ENCODE data around the gene SHISAL2A. TPM values are rescaled to one million over a fixed set of nuclear protein-coding genes. Genes with fewer than 3 reads are reported as not detected.

SHISAL2A gene
- total RNA-seq, 1 donor from 2014 or later: not detected

DNA sequence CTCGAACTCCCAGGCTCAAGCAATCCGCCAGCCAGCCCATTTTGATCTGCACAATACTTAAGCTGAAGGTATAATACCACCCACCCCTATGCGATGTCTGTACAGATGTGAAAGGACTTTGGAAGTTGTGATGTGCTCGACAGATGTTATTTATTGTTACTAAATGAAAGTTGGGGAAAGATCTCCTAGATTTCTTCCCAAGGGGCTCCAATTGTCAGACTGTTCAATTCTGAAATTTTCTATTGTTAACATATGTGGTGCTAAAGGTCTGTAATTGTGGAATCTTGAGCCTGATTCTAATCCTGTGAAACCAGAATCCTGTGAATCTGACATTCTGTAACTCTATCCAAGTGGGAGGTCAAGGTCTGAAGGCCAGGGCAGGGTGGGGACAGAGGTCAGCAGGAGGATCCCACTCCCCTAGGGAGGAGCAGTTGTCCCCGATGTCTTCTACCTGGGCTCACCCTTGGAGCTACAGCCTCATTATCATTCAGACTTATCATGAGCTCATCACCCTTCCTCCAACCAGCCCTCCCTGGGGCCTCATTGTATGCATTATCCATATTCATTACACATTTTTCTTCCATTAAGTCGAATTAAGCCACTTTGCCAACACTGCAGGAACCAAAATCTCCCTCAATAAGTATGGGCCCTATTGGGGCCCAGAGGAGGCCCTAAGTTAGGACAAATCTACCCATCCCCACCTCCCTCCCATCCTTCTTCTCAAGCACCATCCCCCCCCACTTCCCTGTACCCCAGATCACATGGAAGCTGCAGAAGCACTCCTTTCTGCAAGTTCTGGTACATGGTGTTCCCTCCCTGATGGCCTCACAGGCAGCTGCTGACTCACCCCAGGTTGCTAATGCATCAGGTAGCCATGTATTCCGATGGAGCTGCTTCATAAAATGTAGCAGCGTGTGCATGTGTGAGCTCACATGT, 32.3 kb downstream of the SHISAL2A start:
- no peak overlapping the region for H3K4me3 ChIP-seq (ENCODE audit: low read depth, low read length)
- H3K27me3 ChIP-seq (ENCODE audit: control insufficient read depth, insufficient read depth, low read length): no peaks in the 10 kb centered on the region
- H3K36me3 ChIP-seq (ENCODE audit: control insufficient read depth, insufficient read depth, low read length): no peaks in the 10 kb centered on the region
- no peak for DNase-seq (ENCODE audit: low read depth)
- TF ChIP-seq, protein P1, sequence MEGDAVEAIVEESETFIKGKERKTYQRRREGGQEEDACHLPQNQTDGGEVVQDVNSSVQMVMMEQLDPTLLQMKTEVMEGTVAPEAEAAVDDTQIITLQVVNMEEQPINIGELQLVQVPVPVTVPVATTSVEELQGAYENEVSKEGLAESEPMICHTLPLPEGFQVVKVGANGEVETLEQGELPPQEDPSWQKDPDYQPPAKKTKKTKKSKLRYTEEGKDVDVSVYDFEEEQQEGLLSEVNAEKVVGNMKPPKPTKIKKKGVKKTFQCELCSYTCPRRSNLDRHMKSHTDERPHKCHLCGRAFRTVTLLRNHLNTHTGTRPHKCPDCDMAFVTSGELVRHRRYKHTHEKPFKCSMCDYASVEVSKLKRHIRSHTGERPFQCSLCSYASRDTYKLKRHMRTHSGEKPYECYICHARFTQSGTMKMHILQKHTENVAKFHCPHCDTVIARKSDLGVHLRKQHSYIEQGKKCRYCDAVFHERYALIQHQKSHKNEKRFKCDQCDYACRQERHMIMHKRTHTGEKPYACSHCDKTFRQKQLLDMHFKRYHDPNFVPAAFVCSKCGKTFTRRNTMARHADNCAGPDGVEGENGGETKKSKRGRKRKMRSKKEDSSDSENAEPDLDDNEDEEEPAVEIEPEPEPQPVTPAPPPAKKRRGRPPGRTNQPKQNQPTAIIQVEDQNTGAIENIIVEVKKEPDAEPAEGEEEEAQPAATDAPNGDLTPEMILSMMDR (IDR thresholded peaks at IDR 0.05; ENCODE audit: insufficient read depth, low read length, poor library complexity, severe bottlenecking): no peak

DNA sequence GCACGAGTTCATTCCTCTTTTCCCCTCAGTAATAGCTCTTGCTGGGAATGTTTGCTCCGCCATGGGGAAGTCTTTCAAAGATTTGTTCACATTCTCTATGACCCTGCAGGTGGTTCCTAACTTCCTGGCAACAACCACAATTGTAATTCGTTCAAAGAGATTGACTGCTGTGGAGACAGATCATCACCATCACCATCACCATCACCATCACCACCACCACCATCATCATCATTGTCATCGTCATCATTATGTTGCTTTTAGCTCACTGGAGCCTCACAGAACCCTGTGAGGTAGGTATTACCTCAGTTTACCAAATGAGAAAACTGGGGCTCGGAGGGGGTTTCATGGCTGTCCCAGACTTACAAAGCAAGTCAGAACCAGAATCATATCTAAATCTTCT, 34.3 kb downstream of the SHISAL2A start:
- no peaks in the 10 kb centered on the region for H3K36me3 ChIP-seq (ENCODE audit: control insufficient read depth, insufficient read depth, low read length)
- TF ChIP-seq, protein P1 (IDR thresholded peaks at IDR 0.05; ENCODE audit: insufficient read depth, low read length, poor library complexity, severe bottlenecking): no peak
- H3K27me3 ChIP-seq (ENCODE audit: control insufficient read depth, insufficient read depth, low read length): no peaks in the 10 kb centered on the region
- H3K4me3 ChIP-seq (ENCODE audit: low read depth, low read length): no peak overlapping the region
- DNase-seq (ENCODE audit: low read depth): no peak

DNA sequence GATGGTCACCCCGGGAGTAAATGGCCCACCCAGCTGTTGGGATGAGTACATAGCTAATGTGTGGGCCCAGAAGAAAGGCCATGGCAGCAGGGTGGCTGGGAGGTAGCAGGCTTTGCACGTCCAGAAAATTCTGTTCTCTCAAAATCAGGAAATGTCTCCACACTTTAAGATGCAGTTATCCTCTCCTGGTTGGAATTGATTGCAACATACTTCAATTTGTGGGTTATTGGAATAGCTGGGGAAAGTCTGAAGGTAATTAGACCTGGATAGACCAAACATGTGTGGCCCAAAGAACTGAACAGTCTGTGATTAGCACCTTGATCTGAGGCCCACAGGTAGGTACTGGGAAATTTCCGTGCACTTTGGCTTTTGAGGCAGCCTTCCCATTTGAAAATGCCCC, 35.0 kb downstream of the SHISAL2A start:
- no peaks in the 10 kb centered on the region for H3K36me3 ChIP-seq (ENCODE audit: control insufficient read depth, insufficient read depth, low read length)

DNA sequence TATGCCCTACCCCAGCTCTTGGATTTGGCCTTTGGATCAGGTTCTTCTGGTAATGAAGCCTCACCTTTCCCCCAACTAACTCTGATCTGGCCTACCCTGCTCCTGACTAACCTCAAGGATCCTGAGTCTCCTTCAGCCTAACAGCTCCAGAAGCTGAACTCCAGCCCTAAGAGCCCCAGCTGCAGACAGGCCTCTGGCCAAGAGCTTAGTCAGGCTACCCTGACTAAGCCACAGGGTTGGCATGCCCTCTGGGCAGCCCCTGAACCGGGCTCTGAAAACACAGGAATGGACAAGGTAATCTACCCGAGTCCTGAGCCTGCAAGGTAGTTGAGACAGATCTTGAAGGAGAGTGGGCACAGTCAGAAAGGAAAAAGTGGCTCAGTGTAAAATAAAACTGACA, 35.7 kb downstream of the SHISAL2A start:
- DNase-seq (ENCODE audit: low read depth): no peak
- TF ChIP-seq, protein P1 (IDR thresholded peaks at IDR 0.05; ENCODE audit: insufficient read depth, low read length, poor library complexity, severe bottlenecking): no peak
- Histone ChIP-seq H3K27me3 (ENCODE audit: control insufficient read depth, insufficient read depth, low read length) (no peaks in the 10 kb centered on the region), H3K36me3 (ENCODE audit: control insufficient read depth, insufficient read depth, low read length) (no peaks in the 10 kb centered on the region), H3K4me3 (ENCODE audit: low read depth, low read length) (no peak overlapping the region)

More for the DNA sequence above, 35.0 kb downstream of the SHISAL2A start:
- Histone ChIP-seq H3K4me3 (ENCODE audit: low read depth, low read length) (no peak overlapping the region), H3K27me3 (ENCODE audit: control insufficient read depth, insufficient read depth, low read length) (no peaks in the 10 kb centered on the region)
- TF ChIP-seq, protein P1 (IDR thresholded peaks at IDR 0.05; ENCODE audit: insufficient read depth, low read length, poor library complexity, severe bottlenecking): no peak
- no peak for DNase-seq (ENCODE audit: low read depth)

DNA sequence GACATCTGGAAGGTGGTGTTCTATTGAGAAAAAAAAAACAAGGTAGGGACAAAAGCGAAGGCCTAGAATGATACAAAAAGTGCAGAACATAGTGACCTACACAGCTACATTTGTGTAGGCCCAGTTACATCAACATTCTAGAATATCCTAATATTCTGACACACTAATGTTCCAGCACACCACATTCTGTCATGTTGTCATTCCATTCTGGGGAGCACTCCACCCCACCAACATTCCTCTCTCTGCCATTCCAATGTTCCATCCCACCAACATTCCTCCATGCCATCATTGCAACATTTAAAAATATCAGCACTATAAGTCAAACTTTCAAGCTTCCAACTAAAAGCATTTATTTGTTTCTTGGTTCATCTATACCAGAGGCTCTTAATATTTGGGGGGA, 36.7 kb downstream of the SHISAL2A start:
- Histone ChIP-seq H3K4me3 (ENCODE audit: low read depth, low read length) (no peak overlapping the region), H3K36me3 (ENCODE audit: control insufficient read depth, insufficient read depth, low read length) (no peaks in the 10 kb centered on the region), H3K27me3 (ENCODE audit: control insufficient read depth, insufficient read depth, low read length) (no peaks in the 10 kb centered on the region)
- TF ChIP-seq, protein P1 (IDR thresholded peaks at IDR 0.05; ENCODE audit: insufficient read depth, low read length, poor library complexity, severe bottlenecking): no peak
- DNase-seq (ENCODE audit: low read depth): no peak

Measured in kidney epithelial cell (primary cell).